K562 (cell line): ENCODE results near the gene FAM167B.

Experiments used
- FOS ChIP-seq: IDR thresholded peaks from 3 replicates; pipeline ENCODE4 v1.6.1; 2011; ENCODE audit not compliant: insufficient read length; ENCODE audit errors: extremely low read depth
- GABPA ChIP-seq: fragments of 200-800 bp; sonication (Bioruptor generic); conservative IDR thresholded peaks from 2 replicates; pipeline ENCODE4 v1.6.1; 2016; ENCODE audit warnings: low read depth, missing genetic modification characterization, missing compliant biosample characterization
- POLR2A ChIP-seq: fragments of 450-650 bp; conservative IDR thresholded peaks from 2 replicates; pipeline ENCODE4 v1.6.1; 2016
- RCOR1 ChIP-seq, 2 experiments: IDR thresholded peaks; 2 replicates each; pipeline ENCODE4 v1.6.1; 2012; ENCODE audit warnings: low read depth in 2 of 2, low read length in 2 of 2, borderline replicate concordance in 1 of 2, improper control_type of control experiment in 1 of 2
- TAF1 ChIP-seq: IDR thresholded peaks from 2 replicates; pipeline ENCODE4 v1.6.1; 2011; ENCODE audit warnings: mild to moderate bottlenecking, low read length, moderate library complexity; ENCODE audit not compliant: insufficient read depth, control insufficient read depth, severe bottlenecking; ENCODE audit errors: extremely low read depth
- TAF7 ChIP-seq: fragments of 450-650 bp; IDR thresholded peaks from 2 replicates; pipeline ENCODE4 v1.6.1; 2016; ENCODE audit warnings: missing genetic modification characterization, missing compliant biosample characterization
- TBP ChIP-seq: optimal IDR thresholded peaks from 2 replicates; pipeline ENCODE3; 2011; ENCODE audit warnings: low read depth, low read length, improper control_type of control experiment
- ZNF436 ChIP-seq: fragments of 250-450, 450-650 bp; sonication (Bioruptor Pico); formaldehyde crosslinking; IDR thresholded peaks from 2 replicates; pipeline ENCODE4 v1.7.0; 2020; ENCODE audit warnings: mild to moderate bottlenecking
- TF ChIP-seq, protein P1 (sequence below), 3 experiments: IDR thresholded peaks in 2 of 3; conservative IDR thresholded peaks in 1 of 3; 2 replicates each; pipeline ENCODE4 v1.5.1; 2011 to 2012; ENCODE audit warnings: low read length in 3 of 3, mild to moderate bottlenecking in 3 of 3, control low read depth in 2 of 3, improper control_type of control experiment in 1 of 3, inconsistent platforms in 1 of 3, low read depth in 1 of 3, mixed read lengths in 1 of 3, moderate library complexity in 1 of 3; ENCODE audit not compliant: insufficient read depth in 2 of 3
- TF ChIP-seq, protein P2 (sequence below): fragments of 450-650 bp; formaldehyde crosslinking; IDR thresholded peaks from 2 replicates; pipeline ENCODE4 v1.4.0; 2020; ENCODE audit warnings: mild to moderate bottlenecking, moderate library complexity
- TF ChIP-seq, protein P3 (sequence below), 2 experiments: fragments of 450-650 bp in 1 of 2; sonication (generic) in 1 of 2; formaldehyde crosslinking in 1 of 2; IDR thresholded peaks in 1 of 2; conservative IDR thresholded peaks in 1 of 2; 2 replicates each; pipeline versions ENCODE4 v1.6.1 to v1.8.1; 2016 to 2023; ENCODE audit warnings: mild to moderate bottlenecking in 2 of 2, moderate library complexity in 2 of 2, inconsistent platforms in 1 of 2, missing genetic modification reagents in 1 of 2

DNA sequence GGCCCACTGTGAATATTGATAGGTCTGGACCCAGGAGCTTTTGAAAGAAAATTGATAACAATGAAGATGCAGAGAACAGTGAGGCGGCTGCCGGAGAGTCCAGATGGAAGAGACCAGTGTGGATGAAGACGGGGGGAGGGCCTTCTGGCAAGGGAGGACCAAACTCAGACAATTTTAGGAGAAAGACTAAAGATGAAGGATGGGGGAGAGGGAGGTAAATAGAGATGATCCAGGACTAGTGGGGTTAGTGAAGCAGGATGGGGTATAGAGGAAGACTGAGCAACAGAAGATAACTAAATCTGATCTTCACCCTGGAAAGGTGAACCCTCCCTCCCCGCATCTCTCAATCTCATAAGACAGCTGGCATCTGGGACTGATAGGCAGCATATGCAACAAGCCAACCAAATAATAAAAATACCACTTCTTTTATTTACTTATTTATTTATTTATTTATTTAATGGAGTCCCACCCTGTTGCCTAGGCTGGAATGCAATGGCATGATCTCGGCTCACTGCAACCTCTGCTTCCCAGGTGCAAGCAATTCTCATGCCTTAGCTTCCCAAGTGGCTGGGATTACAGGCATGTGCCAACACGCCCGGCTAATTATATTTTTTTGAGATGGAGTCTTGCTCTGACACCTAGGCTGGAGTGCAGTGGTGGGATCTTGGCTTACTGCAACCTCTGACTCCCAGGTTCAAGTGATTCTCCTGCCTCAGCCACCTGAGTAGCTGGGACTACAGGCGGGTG is 14.3 kb upstream of the FAM167B start:
- TF ChIP-seq, protein P1, sequence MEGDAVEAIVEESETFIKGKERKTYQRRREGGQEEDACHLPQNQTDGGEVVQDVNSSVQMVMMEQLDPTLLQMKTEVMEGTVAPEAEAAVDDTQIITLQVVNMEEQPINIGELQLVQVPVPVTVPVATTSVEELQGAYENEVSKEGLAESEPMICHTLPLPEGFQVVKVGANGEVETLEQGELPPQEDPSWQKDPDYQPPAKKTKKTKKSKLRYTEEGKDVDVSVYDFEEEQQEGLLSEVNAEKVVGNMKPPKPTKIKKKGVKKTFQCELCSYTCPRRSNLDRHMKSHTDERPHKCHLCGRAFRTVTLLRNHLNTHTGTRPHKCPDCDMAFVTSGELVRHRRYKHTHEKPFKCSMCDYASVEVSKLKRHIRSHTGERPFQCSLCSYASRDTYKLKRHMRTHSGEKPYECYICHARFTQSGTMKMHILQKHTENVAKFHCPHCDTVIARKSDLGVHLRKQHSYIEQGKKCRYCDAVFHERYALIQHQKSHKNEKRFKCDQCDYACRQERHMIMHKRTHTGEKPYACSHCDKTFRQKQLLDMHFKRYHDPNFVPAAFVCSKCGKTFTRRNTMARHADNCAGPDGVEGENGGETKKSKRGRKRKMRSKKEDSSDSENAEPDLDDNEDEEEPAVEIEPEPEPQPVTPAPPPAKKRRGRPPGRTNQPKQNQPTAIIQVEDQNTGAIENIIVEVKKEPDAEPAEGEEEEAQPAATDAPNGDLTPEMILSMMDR (IDR thresholded peaks at IDR 0.05 in 2 of 3, conservative IDR thresholded peaks at IDR 0.05 in 1 of 3; ENCODE audit: insufficient read depth in 2 of 3, low read depth in 1 of 3, low read length in 3 of 3): no peak
- no peak for TF ChIP-seq GABPA (tag)
- no peak; the same call in 1 of the 2 replicates for TF ChIP-seq POLR2A
- TF ChIP-seq, protein P2, sequence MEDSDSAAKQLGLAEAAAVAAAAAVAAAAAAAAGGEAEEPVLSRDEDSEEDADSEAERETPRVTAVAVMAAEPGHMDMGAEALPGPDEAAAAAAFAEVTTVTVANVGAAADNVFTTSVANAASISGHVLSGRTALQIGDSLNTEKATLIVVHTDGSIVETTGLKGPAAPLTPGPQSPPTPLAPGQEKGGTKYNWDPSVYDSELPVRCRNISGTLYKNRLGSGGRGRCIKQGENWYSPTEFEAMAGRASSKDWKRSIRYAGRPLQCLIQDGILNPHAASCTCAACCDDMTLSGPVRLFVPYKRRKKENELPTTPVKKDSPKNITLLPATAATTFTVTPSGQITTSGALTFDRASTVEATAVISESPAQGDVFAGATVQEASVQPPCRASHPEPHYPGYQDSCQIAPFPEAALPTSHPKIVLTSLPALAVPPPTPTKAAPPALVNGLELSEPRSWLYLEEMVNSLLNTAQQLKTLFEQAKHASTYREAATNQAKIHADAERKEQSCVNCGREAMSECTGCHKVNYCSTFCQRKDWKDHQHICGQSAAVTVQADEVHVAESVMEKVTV (CRISPR knock-in tag): no peak
- TF ChIP-seq TAF7 (tag): no peak
- TF ChIP-seq ZNF436 (CRISPR knock-in tag): no peak
- TF ChIP-seq, protein P3, sequence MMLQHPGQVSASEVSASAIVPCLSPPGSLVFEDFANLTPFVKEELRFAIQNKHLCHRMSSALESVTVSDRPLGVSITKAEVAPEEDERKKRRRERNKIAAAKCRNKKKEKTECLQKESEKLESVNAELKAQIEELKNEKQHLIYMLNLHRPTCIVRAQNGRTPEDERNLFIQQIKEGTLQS (IDR thresholded peaks at IDR 0.05): no peak
- TF ChIP-seq, protein P3 (CRISPR knock-in tag; conservative IDR thresholded peaks at IDR 0.05): no peak
- TF ChIP-seq TBP: no peak
- no peak for TF ChIP-seq RCOR1 (IDR thresholded peaks at IDR 0.05; ENCODE audit: borderline replicate concordance in 1 of 2, low read depth in 2 of 2, low read length in 2 of 2)
- TF ChIP-seq FOS: no peak
- TF ChIP-seq TAF1: no peak
